B cell (primary cell): ENCODE data around the gene CAPN10. TPM values are rescaled to one million over a fixed set of nuclear protein-coding genes. Genes with fewer than 3 reads are reported as not detected.

ENCODE experiments used
- ATAC-seq: fragments of 200-7000 bp; cut with Tn5 transposase; one replicate; pipeline ENCODE4 v1.10.0; 2021; ENCODE audit warnings: low read depth, mild to moderate bottlenecking, moderate number of reproducible peaks, moderate library complexity
- CTCF ChIA-PET: fragments of 350-600 bp; sonication (Branson Sonifier 250); formaldehyde crosslinking; loops from one replicate; lab custom pipeline; 2021; ENCODE audit warnings: antibody characterized with exemption, inconsistent platforms; lab: Charles Lee
- POLR2A ChIA-PET: fragments of 350-600 bp; sonication (Branson Sonifier 250); formaldehyde crosslinking; loops from one replicate; lab custom pipeline; 2021; ENCODE audit warnings: antibody characterized with exemption; lab: Charles Lee
- DNase-seq: peaks from one replicate; pipeline ENCODE4 v3.0.0; 2013
- H2AFZ ChIP-seq: 2 replicates; pipeline ENCODE4 v1.6.1; 2012; ENCODE audit warnings: mild to moderate bottlenecking, low read depth, low read length; ENCODE audit not compliant: insufficient read depth, poor library complexity, severe bottlenecking
- H3K27ac ChIP-seq, 2 donors: 1 replicate in 1 of 2; 2 replicates in 1 of 2; pipeline ENCODE4 v1.5.1; 2012 to 2013; ENCODE audit warnings: low read length in 2 of 2, mild to moderate bottlenecking in 2 of 2, moderate library complexity in 1 of 2
- H3K27me3 ChIP-seq, 4 experiments: fragments of 200-600 bp in 1 of 4; sonication (generic) in 1 of 4; replicated peaks in 1 of 4; 1 replicate in 2 of 4; 2 replicates in 2 of 4; pipeline versions ENCODE4 v1.6.1 to v1.7.0; 2013 to 2016; ENCODE audit warnings: low read length in 3 of 4, mild to moderate bottlenecking in 2 of 4, mixed read lengths in 1 of 4, moderate library complexity in 1 of 4; ENCODE audit not compliant: insufficient read depth in 4 of 4, control insufficient read depth in 3 of 4; ENCODE audit errors: control extremely low read depth in 1 of 4
- H3K36me3 ChIP-seq, 2 experiments: replicated peaks in 1 of 2; 1 replicate in 1 of 2; 2 replicates in 1 of 2; pipeline versions ENCODE4 v1.6.1 to v1.7.1; 2013; ENCODE audit warnings: low read length in 1 of 2; ENCODE audit not compliant: insufficient read depth in 2 of 2, control insufficient read depth in 1 of 2; ENCODE audit errors: control extremely low read depth in 1 of 2, extremely low read depth in 1 of 2
- H3K4me1 ChIP-seq, 2 donors: fragments of 200-600 bp in 1 of 2; sonication (generic) in 1 of 2; 1 replicate in 1 of 2; 2 replicates in 1 of 2; pipeline versions ENCODE4 v1.5.1 to v1.6.1; 2013 to 2017; ENCODE audit warnings: low read length in 2 of 2; ENCODE audit not compliant: control insufficient read depth in 2 of 2, insufficient read depth in 2 of 2
- H3K4me2 ChIP-seq: replicated peaks from 2 replicates; pipeline ENCODE3; 2012; ENCODE audit warnings: mild to moderate bottlenecking, low read depth, low read length; ENCODE audit not compliant: poor library complexity, severe bottlenecking
- H3K4me3 ChIP-seq, 5 experiments: fragments of 200-600 bp in 1 of 5; sonication (generic) in 1 of 5; 1 replicate in 3 of 5; 2 replicates in 2 of 5; pipeline versions ENCODE4 v1.5.1 to v1.7.0; 2011 to 2016; ENCODE audit warnings: low read length in 4 of 5, mild to moderate bottlenecking in 4 of 5, low read depth in 2 of 5, control low read depth in 1 of 5, moderate library complexity in 1 of 5; ENCODE audit not compliant: insufficient read depth in 1 of 5; ENCODE audit errors: control extremely low read depth in 1 of 5, extremely low read depth in 1 of 5
- H3K79me2 ChIP-seq: fragments of 200-600 bp; sonication (generic); one replicate; pipeline ENCODE4 v1.6.0; 2016; ENCODE audit warnings: low read length; ENCODE audit not compliant: control insufficient read depth, insufficient read depth
- H3K9ac ChIP-seq: fragments of 200-600 bp; sonication (generic); 2 replicates; pipeline ENCODE4 v1.6.1; 2017; ENCODE audit warnings: mild to moderate bottlenecking, low read length, moderate library complexity
- H3K9me3 ChIP-seq, 3 donors: one replicate each; pipeline versions ENCODE4 v1.6.1 to v1.7.1; 2013; ENCODE audit warnings: low read length in 2 of 3; ENCODE audit not compliant: control insufficient read depth in 2 of 3, insufficient read depth in 1 of 3; ENCODE audit errors: control extremely low read depth in 1 of 3
- H4K20me1 ChIP-seq: 2 replicates; pipeline ENCODE4 v1.6.0; 2012; ENCODE audit warnings: mild to moderate bottlenecking, low read length; ENCODE audit not compliant: insufficient read depth, control insufficient read depth, poor library complexity, severe bottlenecking
- H3K27ac Mint-ChIP-seq: one replicate; pipeline ENCODE4 v1.8.0; 2021; ENCODE audit warnings: mixed read lengths
- H3K27me3 Mint-ChIP-seq: one replicate; pipeline ENCODE4 v1.8.0; 2021; ENCODE audit warnings: mixed read lengths
- H3K4me1 Mint-ChIP-seq: one replicate; pipeline ENCODE4 v1.8.0; 2021; ENCODE audit warnings: mixed read lengths
- H3K4me3 Mint-ChIP-seq: one replicate; pipeline ENCODE4 v1.8.0; 2021; ENCODE audit warnings: mixed read lengths
- H3K9me3 Mint-ChIP-seq: one replicate; pipeline ENCODE4 v1.8.0; 2022; ENCODE audit warnings: mixed read lengths; ENCODE audit not compliant: insufficient read depth
- CTCF ChIP-seq: fragments of 200-600 bp; IDR thresholded peaks from one replicate; pipeline ENCODE4 v1.8.0; 2022; ENCODE audit warnings: antibody characterized with exemption, mild to moderate bottlenecking
- EZH2 ChIP-seq: IDR thresholded peaks from 2 replicates; pipeline ENCODE4 v1.6.1; 2012; ENCODE audit warnings: borderline replicate concordance, low read depth, mild to moderate bottlenecking, moderate library complexity, low read length; ENCODE audit not compliant: insufficient read depth, poor library complexity, severe bottlenecking
- WGBS: methylation state at CpG from one replicate; pipeline ENCODE4 v1.1.5; 2013; ENCODE audit warnings: missing lambda C conversion rate; ENCODE audit not compliant: insufficient coverage; 5-methylcytosine and 5-hydroxymethylcytosine counted together
- intact Hi-C: fragments of 100-400 bp; cut with micrococcal nuclease; formaldehyde crosslinking; loops from one replicate; pipeline ENCODE4 v1.10.0; 2022
- polyA plus RNA-seq: library from polyadenylated mRNA; depleted of rRNA; stranded (reverse); fragments of >200 nt; gene quantifications from 2 replicates; pipeline ENCODE4 v1.2.3, GENCODE V29; 2012
- total RNA-seq, 2 donors: library from RNA; stranded (reverse); fragments of 120-200 nt in 1 of 2; gene quantifications; 1 replicate in 1 of 2; 2 replicates in 1 of 2; pipeline versions ENCODE4 v1.2.3 to v1.2.4, GENCODE V29; 2013 to 2022

Gene CAPN10
- total and polyA plus RNA-seq, 2 donors (not counting 1 experiment from before 2014, with no cell fraction given) = 73.4 to 92.1 TPM

GRCh38 chr2:240615396-240615795, 28.9 kb downstream of the CAPN10 start:
- ChIA-PET CTCF (no interaction called here), POLR2A (no interaction called here)
- Mint-ChIP-seq H3K9me3 (no peaks in the 10 kb centered on the region), H3K4me1 (peaks cover 5% of the 10 kb centered on the region), H3K27me3 (no peaks in the 10 kb centered on the region), H3K4me3 (no peak overlapping the region), H3K27ac (no peak overlapping the region)
- WGBS = no CpG with 5 or more reads among the region's 2 CpGs
- Histone ChIP-seq H3K27ac (no peak overlapping the region), H3K79me2 (no peaks in the 10 kb centered on the region), H3K36me3 (no peaks in the 10 kb centered on the region), H3K9me3 (peaks cover 0 to 20% (median 6%) of the 10 kb centered on the region in 3 donors), H2AFZ (no peak overlapping the region), H3K4me3 (no peak overlapping the region), H3K4me2 (no peak overlapping the region), H3K27me3 (no peaks in the 10 kb centered on the region), H3K4me1 (peaks cover 3 to 5% of the 10 kb centered on the region in 2 donors), H3K9ac (no peak overlapping the region), H4K20me1 (no peaks in the 10 kb centered on the region)
- TF ChIP-seq CTCF = no peak
- TF ChIP-seq EZH2 = no peak
- intact Hi-C loops = no loop called here
- DNase-seq (no peak), ATAC-seq (no peak)

- Mint-ChIP-seq H3K9me3 (no peaks in the 10 kb centered on the region), H3K4me1 (peaks cover 5% of the 10 kb centered on the region), H3K27me3 (no peaks in the 10 kb centered on the region), H3K27ac (no peak overlapping the region), H3K4me3 (no peak overlapping the region)
- 94% methylated on average over 19 of the region's 20 CpGs for WGBS
- H3K4me3 ChIP-seq = no peak overlapping the region
- no peak overlapping the region for H2AFZ ChIP-seq
- CTCF ChIA-PET = no interaction called here
- intact Hi-C loops = no loop called here
- DNase-seq = no peak
- H3K9me3 ChIP-seq = peaks cover 0 to 25% (median 6%) of the 10 kb centered on the region in 3 donors
- no peak for ATAC-seq
- peaks cover 9 to 11% of the 10 kb centered on the region in 2 donors for H3K4me1 ChIP-seq
- TF ChIP-seq CTCF (no peak), EZH2 (no peak)
- H3K4me2 ChIP-seq = no peak overlapping the region
- H3K27me3 ChIP-seq = no peaks in the 10 kb centered on the region
- no peak overlapping the region for H3K27ac ChIP-seq
- H4K20me1 ChIP-seq = no peaks in the 10 kb centered on the region
- POLR2A ChIA-PET = no interaction called here
- H3K9ac ChIP-seq = no peak overlapping the region
- H3K79me2 ChIP-seq = no peaks in the 10 kb centered on the region
- H3K36me3 ChIP-seq = no peaks in the 10 kb centered on the region
Observed at GRCh38 chr2:240615820-240616547, 29.4 kb downstream of the CAPN10 start.
